ENCODE data around the gene NT5DC2. TPM values are rescaled to one million over a fixed set of nuclear protein-coding genes. Genes with fewer than 3 reads are reported as not detected.

Gene NT5DC2
- total and polyA plus RNA-seq, 7 donors = 9.0 to 32.8 (median 15.7) TPM

DNA sequence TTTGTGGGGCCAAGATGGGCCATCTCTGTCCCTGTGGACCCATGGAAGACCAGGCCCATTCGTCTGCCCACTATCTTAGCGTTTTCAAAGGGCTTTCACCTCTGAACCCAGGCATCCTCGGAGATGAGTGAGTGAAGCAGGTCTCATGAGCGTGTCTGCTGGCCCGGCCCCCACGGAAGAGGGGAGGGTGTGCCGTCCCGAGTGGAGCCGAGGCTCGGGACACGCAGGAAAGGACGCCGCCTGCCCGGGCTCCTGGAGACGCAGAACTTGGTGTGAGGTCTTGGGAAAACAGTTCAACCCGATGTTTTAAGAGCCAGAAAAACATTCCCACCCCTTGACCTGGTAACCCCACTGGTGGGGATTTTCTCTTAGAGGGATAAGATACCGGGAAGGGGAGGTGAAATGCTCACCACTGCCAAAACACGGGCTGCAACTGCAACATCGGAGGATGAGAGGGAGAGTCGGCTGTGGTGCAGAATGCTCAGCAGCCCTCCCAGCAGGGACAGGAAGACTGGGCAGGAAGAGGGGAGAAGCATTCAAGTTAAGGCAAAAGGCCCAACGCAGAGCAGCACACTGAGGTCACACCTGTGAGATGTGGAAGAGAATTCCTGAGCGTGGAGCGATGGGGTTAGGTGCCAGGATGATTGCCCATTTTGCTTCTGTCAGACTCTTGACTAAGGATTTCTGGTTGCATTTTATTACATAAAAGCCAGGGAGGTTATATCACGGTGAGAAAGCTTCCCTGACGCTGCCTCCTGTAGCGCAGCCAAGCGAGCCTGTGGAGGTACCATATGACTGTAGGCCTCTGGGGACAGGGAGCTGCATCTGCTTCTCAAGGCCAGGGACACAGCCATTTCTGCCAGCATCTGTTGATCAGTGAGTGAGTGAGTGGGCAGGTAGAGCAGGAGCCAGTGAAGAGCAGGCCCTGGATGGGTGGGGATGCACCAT lies 52.6 kb downstream of the NT5DC2 start:
- intact Hi-C loops (cut with DNase I) = no loop called here
- 91 to 92% methylated on average over 27 of the region's 27 CpGs for WGBS, 2 donors
- Histone ChIP-seq H3K36me3 (peaks cover 44 to 82% (median 57%) of the 10 kb centered on the region in 4 donors), H3K4me1 (peaks cover 0 to 38% (median 28%) of the 10 kb centered on the region in 4 donors), H3K27ac (no peak overlapping the region), H3K9me3 (no peaks in the 10 kb centered on the region), H3K27me3 (no peaks in the 10 kb centered on the region), H3K4me3 (no peak overlapping the region)
- no peak for TF ChIP-seq EP300 (IDR thresholded peaks at IDR 0.05)
- no peak for TF ChIP-seq POLR2A (IDR thresholded peaks at IDR 0.05)
- TF ChIP-seq POLR2AphosphoS5 (IDR thresholded peaks at IDR 0.05) = no peak
- TF ChIP-seq, protein P1, sequence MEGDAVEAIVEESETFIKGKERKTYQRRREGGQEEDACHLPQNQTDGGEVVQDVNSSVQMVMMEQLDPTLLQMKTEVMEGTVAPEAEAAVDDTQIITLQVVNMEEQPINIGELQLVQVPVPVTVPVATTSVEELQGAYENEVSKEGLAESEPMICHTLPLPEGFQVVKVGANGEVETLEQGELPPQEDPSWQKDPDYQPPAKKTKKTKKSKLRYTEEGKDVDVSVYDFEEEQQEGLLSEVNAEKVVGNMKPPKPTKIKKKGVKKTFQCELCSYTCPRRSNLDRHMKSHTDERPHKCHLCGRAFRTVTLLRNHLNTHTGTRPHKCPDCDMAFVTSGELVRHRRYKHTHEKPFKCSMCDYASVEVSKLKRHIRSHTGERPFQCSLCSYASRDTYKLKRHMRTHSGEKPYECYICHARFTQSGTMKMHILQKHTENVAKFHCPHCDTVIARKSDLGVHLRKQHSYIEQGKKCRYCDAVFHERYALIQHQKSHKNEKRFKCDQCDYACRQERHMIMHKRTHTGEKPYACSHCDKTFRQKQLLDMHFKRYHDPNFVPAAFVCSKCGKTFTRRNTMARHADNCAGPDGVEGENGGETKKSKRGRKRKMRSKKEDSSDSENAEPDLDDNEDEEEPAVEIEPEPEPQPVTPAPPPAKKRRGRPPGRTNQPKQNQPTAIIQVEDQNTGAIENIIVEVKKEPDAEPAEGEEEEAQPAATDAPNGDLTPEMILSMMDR (IDR thresholded peaks at IDR 0.05) = no peak
- no peak for DNase-seq

DNA sequence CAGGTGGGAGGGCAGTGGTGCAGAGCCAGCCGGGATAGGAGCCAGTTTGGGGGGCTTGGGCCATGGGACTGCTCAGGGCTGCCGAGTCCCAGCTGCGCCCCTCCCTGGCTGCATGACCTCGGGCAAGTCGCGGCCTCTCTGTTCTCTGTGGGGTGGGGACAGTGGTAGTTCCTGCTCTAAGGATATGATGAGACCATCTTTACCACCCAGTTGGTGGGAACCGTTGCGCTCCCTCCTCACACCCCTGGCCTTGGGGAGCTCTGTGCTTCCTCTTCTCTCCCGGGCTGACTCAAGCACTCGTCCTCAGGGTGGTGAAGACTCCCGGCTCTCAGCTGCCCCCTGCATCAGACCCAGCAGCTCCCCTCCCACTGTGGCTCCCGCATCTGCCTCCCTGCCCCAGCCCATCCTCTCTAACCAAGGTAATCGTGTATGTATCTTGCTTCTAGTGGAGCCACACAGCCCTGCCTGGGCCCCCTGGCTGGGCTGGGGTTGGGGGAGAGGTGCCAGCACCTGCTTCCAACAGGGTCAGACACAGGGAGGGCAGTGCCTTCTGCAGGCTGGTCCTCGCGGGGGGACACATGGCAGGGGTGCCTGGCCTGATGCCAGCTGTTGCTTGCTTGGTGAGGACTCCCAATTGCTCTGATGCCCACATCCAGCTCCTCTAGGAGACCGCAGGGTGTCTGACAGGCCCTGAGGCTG lies 53.6 kb downstream of the NT5DC2 start:
- Histone ChIP-seq H3K4me1 (peaks cover 0 to 30% (median 23%) of the 10 kb centered on the region in 4 donors), H3K9me3 (no peaks in the 10 kb centered on the region), H3K4me3 (no peak overlapping the region), H3K36me3 (peaks cover 53 to 82% (median 63%) of the 10 kb centered on the region in 4 donors), H3K27ac (peak overlapping the region in 1 of 4 donors; percentile 25), H3K27me3 (no peaks in the 10 kb centered on the region)
- WGBS, 2 donors = 90 to 92% methylated on average over 16 of the region's 16 CpGs
- intact Hi-C loops (cut with DNase I) = no loop called here
- TF ChIP-seq, protein P1 (IDR thresholded peaks at IDR 0.05) = no peak
- TF ChIP-seq POLR2A (IDR thresholded peaks at IDR 0.05) (no peak), EP300 (IDR thresholded peaks at IDR 0.05) (no peak), POLR2AphosphoS5 (IDR thresholded peaks at IDR 0.05) (no peak)
- DNase-seq = no peak

DNA sequence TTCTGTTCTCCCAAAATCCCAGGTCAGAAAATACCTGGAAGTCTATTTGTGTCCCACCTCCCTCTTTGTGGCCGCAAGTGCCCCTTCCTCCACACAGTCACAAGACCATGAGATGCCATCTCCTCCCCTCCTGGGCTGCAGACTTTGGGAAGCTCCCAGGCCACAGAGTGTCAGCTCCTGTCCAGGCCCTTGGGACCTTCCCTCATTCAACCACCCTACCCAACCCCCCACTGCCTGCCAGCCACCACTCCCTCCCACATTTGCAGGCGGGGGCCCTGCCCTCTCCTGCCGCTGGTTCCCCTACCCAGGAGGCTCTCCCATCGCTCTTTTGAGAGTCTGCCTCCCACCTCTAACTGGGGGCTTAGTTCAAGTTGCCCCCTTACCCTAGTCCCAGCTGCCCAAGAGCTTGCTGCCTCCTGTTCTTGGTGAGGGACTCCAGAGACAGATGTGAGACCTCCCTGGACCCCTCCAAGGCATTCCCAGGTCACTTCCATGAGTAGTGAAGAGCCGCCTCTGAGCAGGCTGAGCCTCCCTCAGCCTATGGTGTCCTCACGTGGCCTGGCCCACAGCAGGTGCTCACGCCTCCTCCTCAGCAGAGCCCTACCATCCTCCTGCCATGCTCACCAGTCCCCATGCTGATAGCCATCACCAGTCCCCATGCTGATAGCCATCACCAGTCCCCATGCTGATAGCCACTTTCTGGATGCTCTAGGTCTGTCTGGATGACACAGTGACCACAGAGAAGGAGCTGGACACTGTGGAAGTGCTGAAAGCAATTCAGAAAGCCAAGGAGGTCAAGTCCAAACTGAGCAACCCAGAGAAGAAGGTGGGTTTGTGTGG lies 54.4 kb downstream of the NT5DC2 start:
- DNase-seq = no peak
- peaks cover 59 to 88% (median 68%) of the 10 kb centered on the region in 4 donors for H3K36me3 ChIP-seq
- no peak overlapping the region for H3K27ac ChIP-seq
- no peak overlapping the region for H3K4me3 ChIP-seq
- H3K27me3 ChIP-seq = no peaks in the 10 kb centered on the region
- no peak for TF ChIP-seq EP300 (IDR thresholded peaks at IDR 0.05)
- no peaks in the 10 kb centered on the region for H3K9me3 ChIP-seq
- H3K4me1 ChIP-seq = peaks cover 0 to 22% (median 16%) of the 10 kb centered on the region in 4 donors
- 94 to 96% methylated on average over 7 of the region's 7 CpGs for WGBS, 2 donors
- intact Hi-C loops (cut with DNase I) = no loop called here

DNA sequence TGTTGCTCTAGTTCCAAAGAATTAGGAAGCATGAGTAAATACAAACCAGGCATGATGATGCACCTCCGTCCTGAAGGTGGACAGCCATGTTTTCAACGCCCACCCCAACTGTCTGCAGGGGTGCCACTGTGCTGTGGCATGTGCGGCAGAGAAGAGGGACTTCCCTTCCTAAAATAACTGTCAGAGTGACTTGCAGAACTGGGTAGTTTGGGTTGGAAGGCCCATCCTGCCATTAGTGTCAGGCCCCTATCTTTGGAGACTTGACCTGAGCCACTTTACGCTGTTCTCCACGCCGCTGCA lies 55.9 kb downstream of the NT5DC2 start:
- no peak for DNase-seq
- TF ChIP-seq EP300 (IDR thresholded peaks at IDR 0.05) = no peak
- Histone ChIP-seq H3K9me3 (no peaks in the 10 kb centered on the region), H3K4me3 (no peak overlapping the region), H3K27me3 (no peaks in the 10 kb centered on the region), H3K36me3 (peaks cover 69 to 100% (median 82%) of the 10 kb centered on the region in 4 donors), H3K27ac (no peak overlapping the region), H3K4me1 (peaks cover 0 to 7% (median under 1%) of the 10 kb centered on the region in 4 donors)
- 95 to 96% methylated on average over 6 of the region's 6 CpGs for WGBS, 2 donors
- intact Hi-C loops (cut with DNase I) = no loop called here

DNA sequence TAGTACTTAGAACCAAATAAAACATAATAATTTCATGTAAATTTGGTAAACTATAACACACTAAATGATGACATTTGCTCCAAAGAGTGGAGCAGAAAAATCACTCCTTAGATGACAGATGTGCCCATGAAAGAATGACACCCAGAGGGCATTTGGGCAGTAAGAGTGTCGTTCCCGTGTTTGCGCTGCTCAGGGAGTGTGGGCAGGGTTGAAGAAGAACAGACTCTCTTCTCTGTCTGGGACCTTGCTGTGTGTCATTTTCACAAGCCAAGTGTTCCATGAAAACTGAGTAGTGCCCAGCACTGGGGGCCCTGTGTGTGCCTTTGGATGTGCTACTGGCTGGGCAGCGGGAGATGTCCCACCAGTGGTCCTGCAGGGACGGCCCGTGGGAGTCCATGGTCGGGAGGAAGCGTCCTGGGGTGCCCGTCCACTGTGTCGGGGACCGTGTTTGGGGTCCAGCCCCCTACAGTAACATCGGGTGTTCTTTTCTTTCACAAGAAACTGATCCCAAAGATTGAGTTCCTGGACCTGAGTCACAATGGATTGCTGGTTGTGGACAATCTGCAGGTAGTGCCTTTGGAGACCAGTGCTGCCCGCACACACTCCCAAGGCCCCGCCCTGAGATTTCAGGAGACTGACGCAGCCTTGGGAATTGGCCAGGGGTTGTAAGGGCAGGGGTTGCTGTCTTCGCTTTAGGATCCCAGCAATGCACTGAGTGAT lies 56.4 kb downstream of the NT5DC2 start:
- Histone ChIP-seq H3K27me3 (no peaks in the 10 kb centered on the region), H3K9me3 (no peaks in the 10 kb centered on the region), H3K36me3 (peaks cover 69 to 100% (median 85%) of the 10 kb centered on the region in 4 donors), H3K4me3 (no peak overlapping the region), H3K4me1 (peaks cover 0 to 2% (median 0%) of the 10 kb centered on the region in 4 donors), H3K27ac (no peak overlapping the region)
- intact Hi-C loops (cut with DNase I) = no loop called here
- TF ChIP-seq POLR2AphosphoS5 (IDR thresholded peaks at IDR 0.05) = no peak
- TF ChIP-seq, protein P1 (IDR thresholded peaks at IDR 0.05) = no peak
- TF ChIP-seq EP300 (IDR thresholded peaks at IDR 0.05) = no peak
- TF ChIP-seq POLR2A (IDR thresholded peaks at IDR 0.05) = no peak
- no peak for DNase-seq
- 95% methylated on average over 16 of the region's 16 CpGs for WGBS, 2 donors

All from sigmoid colon (tissue), 7 donors.